H1 (cell line): ENCODE data around the gene FGF3. TPM values are rescaled to one million over a fixed set of nuclear protein-coding genes. Genes with fewer than 3 reads are reported as not detected.
A peak's percentile ranks its signal among the peaks of the same experiment; 100 is the strongest.

ENCODE experiments used
- ATF2 ChIP-seq: IDR thresholded peaks from 2 replicates; pipeline ENCODE4 v1.6.1; 2012; ENCODE audit warnings: low read length, inconsistent platforms
- JUN ChIP-seq: IDR thresholded peaks from 2 replicates; pipeline ENCODE4 v1.6.1; 2011; ENCODE audit warnings: low read depth, mild to moderate bottlenecking, improper control_type of control experiment, low read length
- KDM1A ChIP-seq: fragments of 200-600, 300-600 bp; sonication (generic); IDR thresholded peaks from 2 replicates; pipeline ENCODE4 v1.7.1; 2016; ENCODE audit warnings: mild to moderate bottlenecking, low read length, borderline replicate concordance
- RAD21 ChIP-seq, 2 experiments: IDR thresholded peaks in 1 of 2; conservative IDR thresholded peaks in 1 of 2; 2 replicates each; pipeline ENCODE4 v1.6.1; 2011; ENCODE audit warnings: low read depth in 2 of 2, low read length in 2 of 2, improper control_type of control experiment in 1 of 2, inconsistent platforms in 1 of 2, mild to moderate bottlenecking in 1 of 2, moderate library complexity in 1 of 2
- polyA plus RNA-seq, 7 experiments: library from polyadenylated mRNA; depleted of rRNA in 3 of 7; stranded (reverse) in 5 of 7; unstranded in 2 of 7; fragments of >200 nt in 5 of 7; fragments of 200-250 nt in 2 of 7; gene quantifications; 1 replicate in 5 of 7; 2 replicates in 1 of 7; 4 replicates in 1 of 7; pipeline versions ENCODE4 v1.2.1 to v1.2.3, GENCODE V29; 2011 to 2013; ENCODE audit warnings: missing spikeins in 2 of 7, mixed read lengths in 2 of 7
- total RNA-seq: library from RNA; stranded (reverse); fragmentation: NEBNext Ultra II Directional; extraction: Animal tissue kit (Norgen Biotek cat#: 25700); gene quantifications from 2 replicates; pipeline ENCODE4 v1.2.1, GENCODE V29; 2021

The FGF3 gene
- total and polyA plus RNA-seq, 2 of the 8 experiments (the other 6 are each of a cell fraction or from before 2014, with no cell fraction given): not detected

GRCh38 chr11:69841859-69842698 is 22.9 kb upstream of the FGF3 start (continued):
- peak; percentile 95 for TF ChIP-seq KDM1A
- peak; percentile 47 to 63 for TF ChIP-seq RAD21 (IDR thresholded peaks at IDR 0.05 in 1 of 2, conservative IDR thresholded peaks at IDR 0.05 in 1 of 2; ENCODE audit: low read depth in 2 of 2, low read length in 2 of 2)
- no peak for TF ChIP-seq JUN
- no peak for TF ChIP-seq ATF2
